Natural killer cell treated with Interleukin-12 subunit alpha and Interleukin-12 subunit beta and Interleukin-15 and Interleukin-18, amount 100 ng/mL, for 72 hours (primary cell): ENCODE data around the gene CYBC1. TPM values are rescaled to one million over a fixed set of nuclear protein-coding genes. Genes with fewer than 3 reads are reported as not detected.

Experiments used
- ATAC-seq, 2 donors: fragments of 150-1000 bp; cut with Tn5 transposase in 1 of 2; sonication (Bioruptor Pico), chemical (Tn5 transposase) in 1 of 2; 2 replicates each; pipeline ENCODE4 v1.10.0; 2021
- DNase-seq: peaks from one replicate; pipeline ENCODE4 v3.0.0; 2022; ENCODE audit warnings: low spot score
- H3K27ac Mint-ChIP-seq, 2 donors: 1 replicate in 1 of 2; 2 replicates in 1 of 2; pipeline ENCODE4 v1.8.0; 2022; ENCODE audit warnings: mixed read lengths in 2 of 2, mild to moderate bottlenecking in 1 of 2, moderate library complexity in 1 of 2
- H3K27me3 Mint-ChIP-seq, 2 donors: 1 replicate in 1 of 2; 2 replicates in 1 of 2; pipeline ENCODE4 v1.8.0; 2022; ENCODE audit warnings: mixed read lengths in 2 of 2
- H3K36me3 Mint-ChIP-seq: one replicate; pipeline ENCODE4 v1.8.0; 2022; ENCODE audit warnings: mixed read lengths
- H3K4me1 Mint-ChIP-seq, 2 donors: 1 replicate in 1 of 2; 2 replicates in 1 of 2; pipeline ENCODE4 v1.8.0; 2022; ENCODE audit warnings: low read depth in 2 of 2, mixed read lengths in 2 of 2, mild to moderate bottlenecking in 1 of 2
- H3K4me3 Mint-ChIP-seq: one replicate; pipeline ENCODE4 v1.8.0; 2022; ENCODE audit warnings: mixed read lengths
- H3K9me3 Mint-ChIP-seq: 2 replicates; pipeline ENCODE4 v1.8.0; 2022; ENCODE audit warnings: mixed read lengths
- total RNA-seq, 2 donors: library from RNA; stranded (reverse); gene quantifications; one replicate each; pipeline ENCODE4 v1.2.3, GENCODE V29; 2022

CYBC1 gene
- total RNA-seq, 2 donors from 2014 or later: 300 to 380 TPM

GRCh38 chr17:82410014-82410716, 40.4 kb downstream of the CYBC1 start:
- Mint-ChIP-seq H3K27ac (no peak overlapping the region), H3K4me3 (no peak overlapping the region), H3K9me3 (no peaks in the 10 kb centered on the region), H3K36me3 (no peaks in the 10 kb centered on the region), H3K27me3 (no peaks in the 10 kb centered on the region), H3K4me1 (peaks cover 10 to 21% of the 10 kb centered on the region in 2 donors)
- no peak for ATAC-seq
- DNase-seq: peak; percentile 56

GRCh38 chr17:82408938-82409318, 41.6 kb downstream of the CYBC1 start:
- no peaks in the 10 kb centered on the region for H3K36me3 Mint-ChIP-seq
- DNase-seq: peak; percentile 22
- H3K4me1 Mint-ChIP-seq: peaks cover 0 to 13% of the 10 kb centered on the region in 2 donors
- ATAC-seq: no peak
- no peaks in the 10 kb centered on the region for H3K9me3 Mint-ChIP-seq
- H3K4me3 Mint-ChIP-seq: no peak overlapping the region
- no peaks in the 10 kb centered on the region for H3K27me3 Mint-ChIP-seq
- H3K27ac Mint-ChIP-seq: no peak overlapping the region

GRCh38 chr17:82408288-82408937, 42.1 kb downstream of the CYBC1 start:
- no peak for DNase-seq
- H3K4me3 Mint-ChIP-seq: no peak overlapping the region
- no peak overlapping the region for H3K27ac Mint-ChIP-seq
- no peak for ATAC-seq
- peaks cover 0 to 17% of the 10 kb centered on the region in 2 donors for H3K4me1 Mint-ChIP-seq
- no peaks in the 10 kb centered on the region for H3K9me3 Mint-ChIP-seq
- no peaks in the 10 kb centered on the region for H3K27me3 Mint-ChIP-seq
- no peaks in the 10 kb centered on the region for H3K36me3 Mint-ChIP-seq

DNA sequence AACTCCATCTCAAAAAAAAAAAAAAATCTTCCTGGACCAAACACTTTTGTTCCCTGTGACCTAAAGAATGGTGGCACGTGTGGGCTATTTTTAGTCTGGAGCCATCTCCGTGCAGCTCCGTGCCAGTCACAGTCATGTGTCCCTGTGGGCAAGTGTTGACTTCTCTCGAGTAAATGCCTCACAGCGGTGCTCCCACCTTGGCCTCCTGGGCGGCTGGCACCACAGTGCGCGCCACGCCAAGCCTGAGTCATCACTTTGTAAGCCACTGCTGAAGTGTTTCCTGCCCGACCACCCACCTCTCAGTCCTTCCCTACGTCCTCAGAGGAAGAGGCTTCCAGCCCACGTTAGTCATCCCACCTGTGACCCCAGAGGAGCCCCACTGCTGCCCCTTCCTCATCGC, 43.3 kb downstream of the CYBC1 start:
- H3K27me3 Mint-ChIP-seq: no peaks in the 10 kb centered on the region
- H3K36me3 Mint-ChIP-seq: peaks cover 4% of the 10 kb centered on the region
- no peak overlapping the region for H3K4me3 Mint-ChIP-seq
- H3K9me3 Mint-ChIP-seq: no peaks in the 10 kb centered on the region
- peaks cover 0 to 17% of the 10 kb centered on the region in 2 donors for H3K4me1 Mint-ChIP-seq
- no peak for ATAC-seq
- no peak for DNase-seq
- no peak overlapping the region for H3K27ac Mint-ChIP-seq

DNA sequence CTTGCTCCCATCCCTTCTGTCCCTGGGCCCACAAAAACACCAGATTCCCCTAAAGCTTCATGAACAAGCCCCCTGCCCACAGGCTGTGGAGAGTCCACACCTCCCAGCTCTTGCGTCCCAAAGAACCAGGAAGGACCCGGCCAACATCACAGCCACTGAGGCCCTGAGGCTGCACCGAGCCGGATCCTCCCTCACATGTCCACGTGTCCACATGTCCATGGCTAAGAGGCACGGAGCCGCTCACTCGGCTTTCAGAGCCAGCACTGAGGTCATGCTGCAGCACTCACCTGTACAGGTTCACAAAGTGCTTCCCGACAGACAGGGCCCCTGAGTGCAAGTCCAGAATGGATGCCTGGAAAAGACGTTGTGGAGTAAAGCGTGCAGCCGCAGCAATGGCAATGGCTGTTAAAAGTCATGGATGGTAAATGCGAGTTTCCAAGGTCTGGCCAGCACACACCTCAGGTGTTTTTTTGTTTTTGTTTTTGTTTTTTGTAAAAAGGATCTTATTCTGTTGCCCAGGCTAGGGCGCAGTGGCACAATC, 44.4 kb downstream of the CYBC1 start:
- Mint-ChIP-seq H3K27ac (no peak overlapping the region), H3K4me3 (no peak overlapping the region), H3K27me3 (no peaks in the 10 kb centered on the region), H3K9me3 (no peaks in the 10 kb centered on the region), H3K4me1 (peaks cover 0 to 17% of the 10 kb centered on the region in 2 donors), H3K36me3 (peaks cover 4% of the 10 kb centered on the region)
- DNase-seq (no peak), ATAC-seq (no peak)

- H3K4me3 Mint-ChIP-seq: no peak overlapping the region
- no peak for DNase-seq
- H3K27me3 Mint-ChIP-seq: no peaks in the 10 kb centered on the region
- ATAC-seq: no peak
- peaks cover 4% of the 10 kb centered on the region for H3K36me3 Mint-ChIP-seq
- peaks cover 9 to 23% of the 10 kb centered on the region in 2 donors for H3K4me1 Mint-ChIP-seq
- H3K9me3 Mint-ChIP-seq: no peaks in the 10 kb centered on the region
- H3K27ac Mint-ChIP-seq: no peak overlapping the region
Measured at GRCh38 chr17:82405051-82405450, 45.5 kb downstream of the CYBC1 start.

DNA sequence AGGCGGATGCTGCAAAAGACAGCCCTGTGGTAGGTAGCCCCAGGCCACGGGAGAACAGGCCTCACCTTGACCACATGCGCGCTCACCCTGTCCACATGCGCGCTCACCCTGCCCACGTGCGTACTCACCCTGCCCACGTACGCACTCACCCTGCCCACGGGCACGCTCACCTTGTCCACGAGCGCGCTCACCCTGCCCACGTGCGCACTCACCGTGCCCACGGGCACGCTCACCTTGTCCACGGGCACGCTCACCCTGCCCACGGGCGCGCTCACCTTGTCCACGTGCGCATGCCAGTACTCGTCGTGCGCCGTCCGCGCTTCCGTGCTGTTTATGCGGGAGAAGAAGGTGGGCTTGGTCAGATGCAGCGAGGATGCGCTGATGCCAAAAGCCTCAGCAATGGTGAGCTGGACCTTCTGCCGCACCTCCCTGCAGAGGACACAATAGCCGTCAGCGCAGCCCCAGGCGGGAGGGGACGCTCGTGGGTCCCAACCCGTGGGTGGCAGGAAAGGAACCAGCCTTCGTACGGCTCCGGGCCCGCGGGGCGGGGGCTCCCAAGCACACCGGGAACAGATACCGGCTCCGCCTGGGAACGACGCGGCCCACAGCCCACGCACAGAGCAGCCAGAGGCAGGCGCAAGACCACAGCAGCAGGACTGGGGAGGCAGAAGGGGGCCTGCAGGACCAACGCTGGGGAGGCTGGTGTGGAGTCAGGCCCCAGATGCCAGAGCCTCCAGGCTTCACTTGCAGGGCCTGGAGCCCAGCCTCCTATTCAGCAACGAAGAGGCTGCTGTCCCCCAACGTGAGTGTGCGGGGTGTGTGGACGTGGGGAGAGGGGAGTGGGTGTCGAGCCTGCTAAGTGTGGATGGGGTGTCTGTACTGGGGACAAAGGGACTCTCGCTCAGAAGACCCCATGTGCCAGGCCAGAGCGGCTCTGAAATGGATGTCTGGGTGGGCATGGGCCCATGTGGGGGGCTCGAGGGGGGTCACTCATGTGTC, 46.6 kb downstream of the CYBC1 start:
- H3K27me3 Mint-ChIP-seq: no peaks in the 10 kb centered on the region
- H3K9me3 Mint-ChIP-seq: no peaks in the 10 kb centered on the region
- no peak overlapping the region for H3K27ac Mint-ChIP-seq
- no peak for DNase-seq
- no peak overlapping the region for H3K4me3 Mint-ChIP-seq
- peaks cover 4% of the 10 kb centered on the region for H3K36me3 Mint-ChIP-seq
- H3K4me1 Mint-ChIP-seq: peaks cover 9 to 17% of the 10 kb centered on the region in 2 donors
- no peak for ATAC-seq

- H3K4me1 Mint-ChIP-seq: peaks cover 9 to 17% of the 10 kb centered on the region in 2 donors
- H3K9me3 Mint-ChIP-seq: no peaks in the 10 kb centered on the region
- ATAC-seq: no peak
- no peaks in the 10 kb centered on the region for H3K27me3 Mint-ChIP-seq
- no peak overlapping the region for H3K4me3 Mint-ChIP-seq
- peaks cover 4% of the 10 kb centered on the region for H3K36me3 Mint-ChIP-seq
- H3K27ac Mint-ChIP-seq: no peak overlapping the region
- DNase-seq: no peak
Measured at GRCh38 chr17:82402865-82403264, 47.7 kb downstream of the CYBC1 start.

GRCh38 chr17:82400830-82401229, 49.7 kb downstream of the CYBC1 start:
- peaks cover 4% of the 10 kb centered on the region for H3K36me3 Mint-ChIP-seq
- peaks cover 12 to 15% of the 10 kb centered on the region in 2 donors for H3K4me1 Mint-ChIP-seq
- no peaks in the 10 kb centered on the region for H3K9me3 Mint-ChIP-seq
- DNase-seq (peak; percentile 84), ATAC-seq (peak; percentile 88 to 92)
- no peaks in the 10 kb centered on the region for H3K27me3 Mint-ChIP-seq
- H3K27ac Mint-ChIP-seq: peak overlapping the region; percentile 34 to 64
- H3K4me3 Mint-ChIP-seq: peak overlapping the region; percentile 74

- Mint-ChIP-seq H3K27ac (peak overlapping the region in 1 of 2 donors; percentile 34), H3K27me3 (no peaks in the 10 kb centered on the region), H3K4me1 (peaks cover 12 to 18% of the 10 kb centered on the region in 2 donors), H3K36me3 (peaks cover 4% of the 10 kb centered on the region), H3K9me3 (no peaks in the 10 kb centered on the region), H3K4me3 (peak overlapping the region; percentile 74)
- peak; percentile 26 for DNase-seq
- ATAC-seq: no peak
Measured at GRCh38 chr17:82400206-82400605, 50.3 kb downstream of the CYBC1 start.

GRCh38 chr17:82399601-82400101, 50.9 kb downstream of the CYBC1 start:
- peak; percentile 38 for DNase-seq
- no peaks in the 10 kb centered on the region for H3K27me3 Mint-ChIP-seq
- no peaks in the 10 kb centered on the region for H3K9me3 Mint-ChIP-seq
- no peak for ATAC-seq
- no peak overlapping the region for H3K27ac Mint-ChIP-seq
- no peak overlapping the region for H3K4me3 Mint-ChIP-seq
- H3K36me3 Mint-ChIP-seq: peaks cover 4% of the 10 kb centered on the region
- H3K4me1 Mint-ChIP-seq: peaks cover 12 to 18% of the 10 kb centered on the region in 2 donors

GRCh38 chr17:82399041-82399441, 51.5 kb downstream of the CYBC1 start:
- Mint-ChIP-seq H3K4me3 (no peak overlapping the region), H3K4me1 (peaks cover 12 to 18% of the 10 kb centered on the region in 2 donors), H3K9me3 (no peaks in the 10 kb centered on the region), H3K36me3 (peaks cover 4% of the 10 kb centered on the region), H3K27ac (no peak overlapping the region), H3K27me3 (no peaks in the 10 kb centered on the region)
- ATAC-seq (no peak), DNase-seq (peak; percentile 34)
